HEK293T (cell line): ENCODE measurements around the gene DNER.
A peak's percentile ranks its signal among the peaks of the same experiment; 100 is the strongest.

ENCODE experiments used
- CTCF ChIA-PET: fragments of 350-600 bp; formaldehyde crosslinking; extraction: SDS; loops from one replicate; lab custom pipeline; 2021; ENCODE audit warnings: antibody characterized with exemption, inconsistent platforms; lab: Yijun Ruan, JAX
- POLR2A ChIA-PET: fragments of 350-600 bp; formaldehyde crosslinking; extraction: SDS; loops from one replicate; lab custom pipeline; 2020; ENCODE audit warnings: antibody characterized with exemption, inconsistent platforms; lab: Yijun Ruan, JAX
- DNase-seq: peaks from one replicate; pipeline ENCODE4 v3.0.0; 2012; ENCODE audit warnings: mixed read lengths; ENCODE audit errors: extremely low spot score
- ARNT ChIP-seq: fragments of 450-650 bp; IDR thresholded peaks from 2 replicates; pipeline ENCODE4 v1.6.1; 2017; ENCODE audit warnings: mild to moderate bottlenecking
- BHLHE40 ChIP-seq: fragments of 450-650 bp; IDR thresholded peaks from 2 replicates; pipeline ENCODE4 v1.6.1; 2016; ENCODE audit warnings: mild to moderate bottlenecking, moderate library complexity, borderline replicate concordance
- CTBP1 ChIP-seq: fragments of 450-650 bp; IDR thresholded peaks from 2 replicates; pipeline ENCODE4 v1.6.1; 2016; ENCODE audit warnings: borderline replicate concordance
- ELF4 ChIP-seq: fragments of 450-650 bp; IDR thresholded peaks from 2 replicates; pipeline ENCODE4 v1.6.1; 2017; ENCODE audit warnings: antibody characterized with exemption
- FOXA1 ChIP-seq: fragments of 450-650 bp; IDR thresholded peaks from 2 replicates; pipeline ENCODE4 v1.6.1; 2016; ENCODE audit warnings: mild to moderate bottlenecking
- FOXK2 ChIP-seq: fragments of 450-650 bp; IDR thresholded peaks from 2 replicates; pipeline ENCODE4 v1.6.1; 2016; ENCODE audit warnings: mild to moderate bottlenecking
- FOXM1 ChIP-seq: fragments of 450-650 bp; IDR thresholded peaks from 2 replicates; pipeline ENCODE4 v1.6.1; 2017; ENCODE audit warnings: mild to moderate bottlenecking, borderline replicate concordance
- HDGF ChIP-seq: fragments of 450-650 bp; IDR thresholded peaks from 2 replicates; pipeline ENCODE4 v1.6.1; 2017; ENCODE audit warnings: antibody characterized with exemption, borderline replicate concordance
- L3MBTL2 ChIP-seq: fragments of 450-650 bp; conservative IDR thresholded peaks from 2 replicates; pipeline ENCODE4 v1.6.1; 2016; ENCODE audit warnings: mild to moderate bottlenecking
- LEF1 ChIP-seq: fragments of 450-650 bp; IDR thresholded peaks from 2 replicates; pipeline ENCODE4 v1.6.1; 2017; ENCODE audit warnings: mild to moderate bottlenecking, borderline replicate concordance
- NFRKB ChIP-seq: fragments of 450-650 bp; IDR thresholded peaks from 2 replicates; pipeline ENCODE4 v1.6.1; 2016; ENCODE audit warnings: mild to moderate bottlenecking, moderate library complexity
- PKNOX1 ChIP-seq: fragments of 450-650 bp; IDR thresholded peaks from 2 replicates; pipeline ENCODE4 v1.6.1; 2016
- SP1 ChIP-seq: fragments of 450-650 bp; IDR thresholded peaks from 2 replicates; pipeline ENCODE4 v1.6.1; 2017
- SUZ12 ChIP-seq: fragments of 450-650 bp; IDR thresholded peaks from 2 replicates; pipeline ENCODE4 v1.6.1; 2016; ENCODE audit warnings: mild to moderate bottlenecking
- TARDBP ChIP-seq: fragments of 450-650 bp; IDR thresholded peaks from 2 replicates; pipeline ENCODE4 v1.6.1; 2016
- ZNF384 ChIP-seq: fragments of 450-650 bp; IDR thresholded peaks from 2 replicates; pipeline ENCODE4 v1.6.1; 2016

DNER gene

DNA sequence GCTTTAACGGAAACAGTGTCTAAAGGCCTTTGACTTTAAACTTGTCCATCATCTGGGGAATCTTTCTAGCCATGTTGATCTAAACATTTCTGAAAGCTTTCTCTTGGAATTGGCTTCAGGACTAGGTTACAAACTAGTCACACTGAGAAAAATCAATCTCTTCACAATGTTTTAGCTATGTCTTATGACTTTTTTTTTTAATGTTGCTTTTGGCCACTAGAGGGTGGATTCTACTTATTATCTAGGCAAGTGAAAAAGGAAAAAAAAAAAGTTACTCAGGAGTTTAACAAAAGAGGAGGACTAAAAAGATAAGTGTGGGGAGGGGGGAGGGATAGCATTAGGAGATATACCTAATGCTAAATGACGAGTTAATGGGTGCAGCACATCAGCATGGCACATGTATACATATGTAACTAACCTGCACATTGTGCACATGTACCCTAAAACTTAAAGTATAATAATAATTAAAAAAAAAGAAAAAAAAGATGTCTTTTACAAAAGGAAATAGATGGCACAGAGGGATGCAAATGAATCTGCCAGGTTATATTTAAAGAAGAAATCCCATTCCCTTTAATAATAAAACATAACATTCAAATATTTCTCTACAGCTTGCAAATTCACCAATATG, 282.9 kb downstream of the DNER start:
- ChIA-PET POLR2A (no interaction called here), CTCF (interaction anchor here (0.6 to 1.2 kb wide), 4 partner anchors 146 to 896 kb away, joined by 3 to 9 read pairs (median 5); no protein-coding TSS in a partner anchor)
- TF ChIP-seq ZNF384, result peak; percentile 78
- TF ChIP-seq ELF4, result no peak
- no peak for DNase-seq

DNA sequence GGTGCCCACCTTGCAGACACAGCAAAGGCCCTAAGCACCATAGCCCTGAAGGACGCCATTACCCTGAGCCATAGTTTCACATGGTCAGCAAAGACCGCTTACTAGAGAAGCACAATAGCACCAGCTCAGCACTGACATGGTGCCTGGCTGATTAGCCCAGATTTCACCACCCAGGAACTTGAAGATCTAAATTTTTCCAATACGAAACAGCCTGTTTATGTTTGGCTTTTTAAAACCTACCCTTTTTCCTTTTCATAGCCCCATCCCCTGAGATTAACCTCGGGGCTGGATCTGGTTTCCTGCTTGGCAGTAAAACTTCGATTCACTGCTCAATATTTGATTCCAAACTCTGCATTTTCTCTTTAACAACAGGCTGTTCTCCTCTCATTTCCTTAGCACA, 284.8 kb downstream of the DNER start:
- no peak for TF ChIP-seq L3MBTL2
- POLR2A ChIA-PET, result no interaction called here
- CTCF ChIA-PET, result no interaction called here
- no peak for DNase-seq

GRCh38 chr2:229426464-229426863, 287.9 kb downstream of the DNER start:
- no peak for DNase-seq
- TF ChIP-seq SUZ12 (no peak), TARDBP (no peak), SP1 (no peak), ZNF384 (no peak), LEF1 (no peak), ELF4 (no peak)
- CTCF ChIA-PET, result no interaction called here
- POLR2A ChIA-PET, result no interaction called here

GRCh38 chr2:229425598-229425997, 288.8 kb downstream of the DNER start:
- DNase-seq, result no peak
- CTCF ChIA-PET, result no interaction called here
- POLR2A ChIA-PET, result no interaction called here
- TF ChIP-seq BHLHE40, result no peak
- TF ChIP-seq SUZ12, result no peak
- TF ChIP-seq FOXA1, result no peak
- TF ChIP-seq SP1, result no peak
- TF ChIP-seq FOXM1, result no peak
- no peak for TF ChIP-seq NFRKB

GRCh38 chr2:229422063-229422462, 292.3 kb downstream of the DNER start:
- no peak for TF ChIP-seq FOXM1
- TF ChIP-seq CTBP1, result no peak
- TF ChIP-seq SUZ12, result no peak
- TF ChIP-seq TARDBP, result no peak
- TF ChIP-seq NFRKB, result no peak
- TF ChIP-seq ZNF384, result no peak
- TF ChIP-seq ARNT, result no peak
- no peak for TF ChIP-seq FOXK2
- no peak for TF ChIP-seq ELF4
- TF ChIP-seq LEF1, result no peak
- TF ChIP-seq SP1, result no peak
- no peak for DNase-seq
- ChIA-PET CTCF (no interaction called here), POLR2A (no interaction called here)

DNA sequence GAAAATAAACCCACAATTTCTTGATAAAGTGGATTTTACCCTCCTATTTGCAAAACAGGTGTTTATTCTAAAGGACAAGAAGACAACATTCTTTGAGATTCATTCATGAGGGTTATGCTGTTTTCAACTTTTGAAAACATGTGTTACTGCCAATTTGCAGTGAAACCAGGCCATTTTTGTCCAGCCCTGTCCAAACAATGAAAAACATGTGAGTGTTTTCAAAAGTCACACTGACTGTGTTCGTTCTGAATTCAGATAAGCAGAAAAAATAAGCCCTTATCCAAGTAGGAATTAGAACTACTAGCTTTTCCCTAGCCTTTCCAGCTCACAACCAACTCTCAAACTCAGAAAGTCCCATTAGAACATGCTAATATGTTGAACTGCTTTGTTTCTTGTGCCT, 295.2 kb downstream of the DNER start:
- ChIA-PET CTCF (no interaction called here), POLR2A (no interaction called here)
- no peak for TF ChIP-seq L3MBTL2
- TF ChIP-seq FOXK2, result no peak
- DNase-seq, result no peak

- no peak for DNase-seq
- CTCF ChIA-PET, result no interaction called here
- TF ChIP-seq SP1 (no peak), BHLHE40 (no peak)
- POLR2A ChIA-PET, result no interaction called here
These were observed 296.4 kb downstream of the DNER start for GRCh38 chr2:229417916-229418315.

DNA sequence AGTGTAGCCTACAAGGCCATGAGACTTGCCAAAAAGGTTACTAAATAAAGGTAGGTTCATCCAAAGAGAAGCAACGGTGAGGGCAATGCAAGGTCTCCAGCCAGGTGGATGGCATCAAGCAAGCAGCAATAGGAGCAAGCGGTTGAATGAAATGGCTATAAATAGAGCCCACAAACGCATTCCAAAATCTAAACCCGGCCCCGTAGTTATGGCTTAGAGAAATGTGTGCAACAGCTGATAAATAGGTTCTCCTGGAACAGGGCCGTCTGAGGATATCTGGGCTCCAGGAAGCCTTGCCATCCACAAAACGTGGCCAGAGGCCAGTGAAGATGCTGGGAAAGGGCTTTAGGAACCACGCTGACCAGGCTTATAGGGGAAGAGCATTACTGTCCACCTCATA, 297.2 kb downstream of the DNER start:
- TF ChIP-seq SP1 (no peak), SUZ12 (no peak), PKNOX1 (no peak), ELF4 (no peak), CTBP1 (no peak), L3MBTL2 (no peak), NFRKB (no peak), FOXK2 (no peak), LEF1 (no peak), HDGF (no peak), ARNT (no peak), FOXA1 (no peak), TARDBP (no peak)
- ChIA-PET CTCF (no interaction called here), POLR2A (no interaction called here)
- no peak for DNase-seq

- no peak for DNase-seq
- ChIA-PET POLR2A (no interaction called here), CTCF (no interaction called here)
- TF ChIP-seq FOXA1, result no peak
- TF ChIP-seq BHLHE40, result no peak
- TF ChIP-seq HDGF, result no peak
- TF ChIP-seq NFRKB, result no peak
- TF ChIP-seq TARDBP, result no peak
- no peak for TF ChIP-seq FOXK2
- no peak for TF ChIP-seq ELF4
- TF ChIP-seq CTBP1, result no peak
- TF ChIP-seq ARNT, result no peak
- no peak for TF ChIP-seq PKNOX1
- no peak for TF ChIP-seq SUZ12
- no peak for TF ChIP-seq LEF1
- no peak for TF ChIP-seq L3MBTL2
- no peak for TF ChIP-seq ZNF384
These were observed 298.1 kb downstream of the DNER start for GRCh38 chr2:229416116-229416694.
